ENCODE results near the gene HOXA5.

The HOXA5 gene

GRCh38 chr7:27143023-27143949 lies at the start of gene HOXA5:
TSS of gene HOXA5 (minus strand) at chr7:27143681. CDS start at chr7:27143607, 74 bp downstream.
- DNase-seq: no peak

- DNase-seq: no peak
Measured at GRCh38 chr7:27192546-27193334, 49.3 kb upstream of the HOXA5 start.

GRCh38 chr7:27191833-27192545 lies 48.5 kb upstream of the HOXA5 start:
- DNase-seq: no peak

- no peak for DNase-seq
Measured at GRCh38 chr7:27191161-27191731, 47.8 kb upstream of the HOXA5 start.

- no peak for DNase-seq
Measured at GRCh38 chr7:27189997-27190748, 46.7 kb upstream of the HOXA5 start.

GRCh38 chr7:27189295-27189996 lies 46.0 kb upstream of the HOXA5 start:
- no peak for DNase-seq

GRCh38 chr7:27188386-27189294 lies 45.2 kb upstream of the HOXA5 start:
- no peak for DNase-seq

- DNase-seq: no peak
Measured at GRCh38 chr7:27187475-27188385, 44.2 kb upstream of the HOXA5 start.

- no peak for DNase-seq
Measured at GRCh38 chr7:27186668-27187474, 43.4 kb upstream of the HOXA5 start.

GRCh38 chr7:27185854-27186667 lies 42.6 kb upstream of the HOXA5 start:
- DNase-seq: no peak

- no peak for DNase-seq
Measured at GRCh38 chr7:27185013-27185853, 41.8 kb upstream of the HOXA5 start, which contains the start of gene HOXA11. TSS of gene HOXA11 (minus strand) at chr7:27185232. CDS start at chr7:27185144, 88 bp downstream.

GRCh38 chr7:27184337-27185012 lies 41.0 kb upstream of the HOXA5 start:
- DNase-seq: no peak

GRCh38 chr7:27183682-27184336 lies 40.3 kb upstream of the HOXA5 start:
- no peak for DNase-seq

- no peak for DNase-seq
Measured at GRCh38 chr7:27182861-27183681, 39.6 kb upstream of the HOXA5 start.

Data from NCI-H446 treated with DMSO at 0.1 percent for 48 hours (cell line).